Esophagus squamous epithelium (tissue), 5 donors: ENCODE results near the gene DAZAP1. TPM values are rescaled to one million over a fixed set of nuclear protein-coding genes. Genes with fewer than 3 reads are reported as not detected.

Experiments used
- DNase-seq: peaks from one replicate; lab custom pipeline; 2025; lab: John Stamatoyannopoulos, UW
- H3K27ac ChIP-seq, 4 donors: fragments of 200-600 bp; sonication (generic); one replicate each; pipeline ENCODE4 v1.5.1; 2016 to 2019; ENCODE audit warnings: mild to moderate bottlenecking in 1 of 4
- H3K27me3 ChIP-seq, 4 donors: fragments of 200-600 bp; sonication (generic); 1 replicate in 3 of 4; 2 replicates in 1 of 4; pipeline versions ENCODE4 v1.5.1 to v1.6.0; 2017 to 2021; ENCODE audit warnings: antibody characterized with exemption in 1 of 4
- H3K36me3 ChIP-seq, 3 donors: fragments of 200-600 bp; sonication (generic); one replicate each; pipeline ENCODE4 v1.5.1; 2016 to 2019
- H3K4me1 ChIP-seq, 3 donors: fragments of 200-600 bp; sonication (generic); one replicate each; pipeline ENCODE4 v1.5.1; 2017 to 2019
- H3K4me3 ChIP-seq, 4 donors: fragments of 200-600 bp; sonication (generic); 1 replicate in 3 of 4; 2 replicates in 1 of 4; pipeline ENCODE4 v1.5.1; 2016 to 2019; ENCODE audit warnings: mild to moderate bottlenecking in 2 of 4, moderate library complexity in 1 of 4
- H3K9me3 ChIP-seq, 3 donors: fragments of 200-600 bp; sonication (generic); one replicate each; pipeline ENCODE4 v1.5.1; 2016 to 2019
- POLR2A ChIP-seq, 4 donors: fragments of 450-650 bp; IDR thresholded peaks; one replicate each; pipeline ENCODE4 v1.6.1; 2017; ENCODE audit warnings: antibody characterized with exemption in 4 of 4, mild to moderate bottlenecking in 4 of 4, moderate library complexity in 3 of 4
- WGBS, 2 donors: methylation state at CpG; one replicate each; pipeline ENCODE4 v1.1.5; 2018; 5-methylcytosine and 5-hydroxymethylcytosine counted together
- intact Hi-C: fragments of 100-400 bp; cut with DNase I; formaldehyde crosslinking; loops from one replicate; pipeline ENCODE4 v1.15.0; 2022
- total RNA-seq, 4 donors: library from RNA; depleted of rRNA; stranded (reverse); fragments of >200 nt; gene quantifications; one replicate each; pipeline ENCODE4 v1.1.0, GENCODE V29; 2016
- TF ChIP-seq, protein P1 (sequence below), 6 experiments: fragments of 450-650 bp in 4 of 6; fragments of 200-600 bp in 2 of 6; sonication (generic) in 2 of 6; IDR thresholded peaks; one replicate each; pipeline ENCODE4 v1.5.1; 2016 to 2019; ENCODE audit warnings: antibody characterized with exemption in 6 of 6, mild to moderate bottlenecking in 4 of 6, moderate library complexity in 4 of 6
- donor health status: DM: yes; HTN: yes; CAD: no.

DAZAP1 gene
- total RNA-seq, 4 donors from 2014 or later, result 60.2 to 76.0 (median 69.0) TPM

DNA sequence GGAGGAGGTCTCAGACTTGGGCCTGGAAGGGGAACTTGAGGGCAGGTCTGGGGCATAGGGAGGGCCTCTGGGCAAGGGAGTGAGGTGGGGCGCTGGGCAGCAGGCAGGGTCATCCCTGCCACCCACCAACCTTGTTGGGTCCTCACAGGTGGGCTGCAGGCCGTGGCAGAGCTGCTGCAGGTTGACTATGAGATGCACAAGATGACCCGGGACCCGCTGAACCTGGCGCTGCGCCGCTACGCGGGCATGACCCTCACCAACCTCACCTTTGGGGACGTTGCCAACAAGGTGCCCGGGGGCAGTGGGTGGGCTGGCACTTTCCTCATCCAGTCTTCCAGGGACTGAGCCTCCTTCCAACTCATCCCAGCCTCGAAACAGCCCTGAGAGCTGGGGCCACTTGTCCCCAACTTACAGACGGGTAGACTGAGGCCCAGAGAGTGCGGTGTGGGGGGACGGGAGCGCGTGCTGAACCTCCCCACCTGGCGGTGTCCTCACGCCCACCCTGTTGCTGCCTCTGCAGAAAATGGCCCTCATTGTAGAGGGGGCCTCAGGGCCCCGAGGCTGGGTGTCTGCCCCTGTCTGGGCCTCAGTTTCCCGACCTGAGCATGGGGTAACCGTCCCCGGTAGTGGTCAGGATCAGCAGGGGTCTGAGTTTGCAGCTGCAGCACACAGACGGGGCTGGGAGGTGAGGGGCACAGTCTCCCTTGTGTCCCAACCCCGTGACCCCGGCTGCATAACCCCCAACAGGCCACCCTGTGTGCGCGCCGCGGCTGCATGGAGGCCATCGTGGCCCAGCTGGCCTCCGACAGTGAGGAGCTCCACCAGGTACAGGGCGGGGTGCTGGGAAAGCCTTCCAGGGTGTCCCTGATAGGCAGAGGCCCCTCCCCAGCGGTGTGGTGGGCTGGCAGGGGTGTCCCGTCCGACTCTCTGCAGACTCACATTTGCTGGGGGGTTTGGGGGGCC, 52.9 kb downstream of the DAZAP1 start:
- H3K9me3 ChIP-seq, result no peaks in the 10 kb centered on the region
- no peak for TF ChIP-seq POLR2A (IDR thresholded peaks at IDR 0.05)
- TF ChIP-seq, protein P1, sequence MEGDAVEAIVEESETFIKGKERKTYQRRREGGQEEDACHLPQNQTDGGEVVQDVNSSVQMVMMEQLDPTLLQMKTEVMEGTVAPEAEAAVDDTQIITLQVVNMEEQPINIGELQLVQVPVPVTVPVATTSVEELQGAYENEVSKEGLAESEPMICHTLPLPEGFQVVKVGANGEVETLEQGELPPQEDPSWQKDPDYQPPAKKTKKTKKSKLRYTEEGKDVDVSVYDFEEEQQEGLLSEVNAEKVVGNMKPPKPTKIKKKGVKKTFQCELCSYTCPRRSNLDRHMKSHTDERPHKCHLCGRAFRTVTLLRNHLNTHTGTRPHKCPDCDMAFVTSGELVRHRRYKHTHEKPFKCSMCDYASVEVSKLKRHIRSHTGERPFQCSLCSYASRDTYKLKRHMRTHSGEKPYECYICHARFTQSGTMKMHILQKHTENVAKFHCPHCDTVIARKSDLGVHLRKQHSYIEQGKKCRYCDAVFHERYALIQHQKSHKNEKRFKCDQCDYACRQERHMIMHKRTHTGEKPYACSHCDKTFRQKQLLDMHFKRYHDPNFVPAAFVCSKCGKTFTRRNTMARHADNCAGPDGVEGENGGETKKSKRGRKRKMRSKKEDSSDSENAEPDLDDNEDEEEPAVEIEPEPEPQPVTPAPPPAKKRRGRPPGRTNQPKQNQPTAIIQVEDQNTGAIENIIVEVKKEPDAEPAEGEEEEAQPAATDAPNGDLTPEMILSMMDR (IDR thresholded peaks at IDR 0.05), result no peak
- H3K27me3 ChIP-seq, result peaks cover 5 to 62% (median 9%) of the 10 kb centered on the region in 4 donors
- H3K36me3 ChIP-seq, result peaks cover 0 to 15% (median 7%) of the 10 kb centered on the region in 3 donors
- peaks cover 6 to 28% (median 11%) of the 10 kb centered on the region in 3 donors for H3K4me1 ChIP-seq
- DNase-seq, result no peak
- no peak overlapping the region for H3K27ac ChIP-seq
- intact Hi-C loops, result no loop called here
- H3K4me3 ChIP-seq, result no peak overlapping the region
- 86 to 97% methylated on average over 4 to 6 of the region's 36 CpGs for WGBS, 2 donors

DNA sequence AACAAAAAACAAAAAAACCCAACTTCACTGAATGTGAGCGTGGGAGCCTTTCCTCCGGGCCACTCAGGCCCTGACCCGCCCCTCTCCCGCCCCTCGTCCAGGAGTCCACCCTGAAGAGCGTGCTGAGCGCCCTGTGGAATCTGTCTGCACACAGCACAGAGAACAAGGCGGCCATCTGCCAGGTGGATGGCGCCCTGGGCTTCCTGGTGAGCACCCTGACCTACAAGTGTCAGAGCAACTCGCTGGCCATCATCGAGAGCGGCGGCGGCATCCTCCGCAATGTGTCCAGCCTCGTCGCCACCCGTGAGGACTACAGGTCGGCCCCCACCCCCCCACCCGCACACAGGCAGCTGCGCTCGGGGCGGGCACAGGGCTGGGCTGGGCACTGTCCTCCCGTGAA, 54.5 kb downstream of the DAZAP1 start:
- H3K27me3 ChIP-seq, result peaks cover 7 to 62% (median 11%) of the 10 kb centered on the region in 4 donors
- WGBS, 2 donors, result 87 to 100% methylated on average over 2 to 6 of the region's 24 CpGs
- no peaks in the 10 kb centered on the region for H3K9me3 ChIP-seq
- no peak overlapping the region for H3K27ac ChIP-seq
- peaks cover 0 to 15% (median 7%) of the 10 kb centered on the region in 3 donors for H3K36me3 ChIP-seq
- intact Hi-C loops, result no loop called here
- no peak overlapping the region for H3K4me3 ChIP-seq
- no peak for TF ChIP-seq POLR2A (IDR thresholded peaks at IDR 0.05)
- TF ChIP-seq, protein P1 (IDR thresholded peaks at IDR 0.05), result no peak
- no peak for DNase-seq
- peaks cover 13 to 28% (median 16%) of the 10 kb centered on the region in 3 donors for H3K4me1 ChIP-seq

DNA sequence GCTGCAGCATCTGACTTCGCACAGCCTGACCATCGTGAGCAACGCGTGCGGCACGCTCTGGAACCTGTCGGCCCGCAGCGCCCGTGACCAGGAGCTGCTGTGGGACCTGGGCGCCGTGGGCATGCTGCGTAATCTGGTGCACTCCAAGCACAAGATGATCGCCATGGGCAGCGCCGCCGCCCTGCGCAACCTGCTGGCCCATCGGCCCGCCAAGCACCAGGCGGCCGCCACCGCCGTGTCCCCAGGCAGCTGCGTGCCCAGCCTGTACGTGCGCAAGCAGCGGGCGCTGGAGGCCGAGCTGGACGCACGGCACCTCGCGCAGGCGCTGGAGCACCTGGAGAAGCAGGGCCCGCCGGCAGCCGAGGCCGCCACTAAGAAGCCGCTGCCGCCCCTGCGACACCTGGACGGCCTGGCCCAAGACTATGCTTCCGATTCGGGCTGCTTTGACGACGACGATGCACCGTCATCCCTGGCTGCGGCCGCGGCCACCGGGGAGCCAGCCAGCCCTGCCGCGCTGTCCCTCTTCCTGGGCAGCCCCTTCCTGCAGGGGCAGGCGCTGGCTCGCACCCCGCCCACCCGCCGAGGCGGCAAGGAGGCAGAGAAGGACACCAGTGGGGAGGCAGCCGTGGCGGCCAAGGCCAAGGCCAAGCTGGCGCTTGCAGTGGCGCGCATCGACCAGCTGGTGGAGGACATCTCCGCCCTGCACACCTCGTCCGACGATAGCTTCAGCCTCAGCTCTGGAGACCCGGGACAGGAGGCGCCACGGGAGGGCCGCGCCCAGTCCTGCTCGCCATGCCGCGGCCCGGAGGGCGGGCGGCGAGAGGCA, 58.0 kb downstream of the DAZAP1 start:
- no peak for DNase-seq
- WGBS, 2 donors, result 50 to 94% methylated on average over 8 to 12 of the region's 83 CpGs
- Histone ChIP-seq H3K27ac (no peak overlapping the region), H3K4me1 (peaks cover 39 to 55% (median 46%) of the 10 kb centered on the region in 3 donors), H3K4me3 (peak overlapping the region in 2 of 4 donors; percentile 12 to 15), H3K27me3 (peaks cover 18 to 67% (median 31%) of the 10 kb centered on the region in 4 donors), H3K9me3 (no peaks in the 10 kb centered on the region), H3K36me3 (peaks cover 0 to 10% (median 7%) of the 10 kb centered on the region in 3 donors)
- intact Hi-C loops, result no loop called here
- TF ChIP-seq POLR2A (IDR thresholded peaks at IDR 0.05), result no peak
- TF ChIP-seq, protein P1 (IDR thresholded peaks at IDR 0.05), result peak in 5 of 6 experiments; percentile 21 to 61 (median 38)

DNA sequence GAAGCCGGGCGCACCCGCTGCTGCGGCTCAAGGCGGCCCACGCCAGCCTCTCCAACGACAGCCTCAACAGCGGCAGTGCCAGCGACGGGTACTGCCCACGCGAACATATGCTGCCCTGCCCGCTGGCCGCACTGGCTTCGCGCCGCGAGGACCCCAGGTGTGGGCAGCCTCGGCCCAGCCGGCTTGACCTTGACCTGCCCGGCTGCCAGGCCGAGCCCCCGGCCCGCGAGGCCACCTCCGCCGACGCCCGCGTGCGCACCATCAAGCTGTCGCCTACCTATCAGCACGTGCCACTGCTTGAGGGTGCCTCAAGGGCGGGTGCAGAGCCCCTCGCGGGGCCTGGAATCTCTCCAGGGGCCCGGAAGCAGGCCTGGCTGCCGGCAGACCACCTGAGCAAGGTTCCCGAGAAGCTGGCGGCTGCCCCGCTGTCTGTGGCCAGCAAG, 58.7 kb downstream of the DAZAP1 start:
- peaks cover 20 to 73% (median 34%) of the 10 kb centered on the region in 4 donors for H3K27me3 ChIP-seq
- TF ChIP-seq POLR2A (IDR thresholded peaks at IDR 0.05), result no peak
- TF ChIP-seq, protein P1 (IDR thresholded peaks at IDR 0.05), result no peak
- peaks cover 0 to 4% (median under 1%) of the 10 kb centered on the region in 3 donors for H3K36me3 ChIP-seq
- no peaks in the 10 kb centered on the region for H3K9me3 ChIP-seq
- no peak for DNase-seq
- no peak overlapping the region for H3K27ac ChIP-seq
- intact Hi-C loops, result no loop called here
- H3K4me1 ChIP-seq, result peaks cover 45 to 61% (median 52%) of the 10 kb centered on the region in 3 donors
- 49% methylated on average over 7 of the region's 41 CpGs; no CpG with 5 or more reads in 1 of the 2 donors for WGBS, 2 donors
- H3K4me3 ChIP-seq, result peak overlapping the region in 2 of 4 donors; percentile 12 to 15
